CD14-positive monocyte (primary cell): ENCODE data around the gene BLOC1S4. TPM values are rescaled to one million over a fixed set of nuclear protein-coding genes. Genes with fewer than 3 reads are reported as not detected.

ENCODE experiments used
- DNase-seq, 3 donors: peaks; one replicate each; pipeline ENCODE4 v3.0.0-alpha.2; 2011 to 2022
- H2AFZ ChIP-seq: 2 replicates; pipeline ENCODE4 v1.6.0; 2012; ENCODE audit warnings: mild to moderate bottlenecking, low read depth, low read length, inconsistent platforms; ENCODE audit not compliant: insufficient read depth, poor library complexity, severe bottlenecking
- H3K27ac ChIP-seq, 2 donors: 1 replicate in 1 of 2; 2 replicates in 1 of 2; pipeline ENCODE4 v1.5.1; 2012 to 2013; ENCODE audit warnings: low read length in 2 of 2, control low read depth in 1 of 2, inconsistent platforms in 1 of 2, low read depth in 1 of 2, mild to moderate bottlenecking in 1 of 2
- H3K27me3 ChIP-seq, 2 donors: one replicate each; pipeline versions ENCODE4 v1.6.0 to v1.6.1; 2011 to 2013; ENCODE audit warnings: low read length in 2 of 2; ENCODE audit not compliant: control insufficient read depth in 2 of 2, insufficient read depth in 2 of 2
- H3K36me3 ChIP-seq, 2 donors: replicated peaks in 1 of 2; 1 replicate in 1 of 2; 2 replicates in 1 of 2; pipeline versions ENCODE4 v1.5.1 to v1.6.1; 2012 to 2013; ENCODE audit warnings: low read length in 2 of 2, control low read depth in 1 of 2, inconsistent platforms in 1 of 2, mild to moderate bottlenecking in 1 of 2; ENCODE audit not compliant: insufficient read depth in 2 of 2, control insufficient read depth in 1 of 2
- H3K4me1 ChIP-seq, 2 donors: 1 replicate in 1 of 2; 2 replicates in 1 of 2; pipeline versions ENCODE4 v1.5.1 to v1.6.1; 2012 to 2013; ENCODE audit warnings: low read length in 2 of 2, control low read depth in 1 of 2, inconsistent platforms in 1 of 2, mild to moderate bottlenecking in 1 of 2, moderate library complexity in 1 of 2; ENCODE audit not compliant: insufficient read depth in 2 of 2, control insufficient read depth in 1 of 2
- H3K4me2 ChIP-seq: replicated peaks from 2 replicates; pipeline ENCODE3; 2012; ENCODE audit warnings: low read length, moderate library complexity, mild to moderate bottlenecking; ENCODE audit not compliant: poor library complexity, severe bottlenecking; ENCODE audit errors: extremely low read depth
- H3K4me3 ChIP-seq, 3 experiments: fragments of 200-600 bp in 1 of 3; sonication (generic) in 1 of 3; replicated peaks in 1 of 3; 1 replicate in 2 of 3; 2 replicates in 1 of 3; pipeline ENCODE4 v1.5.1; 2011 to 2013; ENCODE audit warnings: low read length in 3 of 3, mild to moderate bottlenecking in 3 of 3, control low read depth in 2 of 3, low read depth in 2 of 3, inconsistent platforms in 1 of 3, moderate library complexity in 1 of 3
- H3K79me2 ChIP-seq: 2 replicates; pipeline ENCODE4 v1.6.0; 2012; ENCODE audit warnings: mild to moderate bottlenecking, control low read depth, inconsistent platforms, low read length, moderate library complexity; ENCODE audit not compliant: insufficient read depth
- H3K9ac ChIP-seq: 2 replicates; pipeline ENCODE4 v1.6.0; 2017; ENCODE audit warnings: low read length, mild to moderate bottlenecking; ENCODE audit not compliant: insufficient read depth, poor library complexity, severe bottlenecking
- H3K9me3 ChIP-seq, 2 donors: replicated peaks in 1 of 2; 1 replicate in 1 of 2; 2 replicates in 1 of 2; pipeline versions ENCODE4 v1.5.1 to v1.6.1; 2012 to 2013; ENCODE audit warnings: low read length in 2 of 2, control low read depth in 1 of 2; ENCODE audit not compliant: control insufficient read depth in 1 of 2, insufficient read depth in 1 of 2
- H4K20me1 ChIP-seq: 2 replicates; pipeline ENCODE4 v1.6.0; 2012; ENCODE audit warnings: mild to moderate bottlenecking, low read length, control low read depth, moderate library complexity; ENCODE audit not compliant: insufficient read depth
- H3K27ac Mint-ChIP-seq, 7 donors: one replicate each; pipeline ENCODE4 v1.8.0; 2020; ENCODE audit warnings: mild to moderate bottlenecking in 7 of 7, mixed read lengths in 7 of 7, moderate library complexity in 6 of 7, inconsistent platforms in 2 of 7
- H3K27me3 Mint-ChIP-seq, 3 donors: one replicate each; pipeline ENCODE4 v1.8.0; 2021 to 2022; ENCODE audit warnings: low read depth in 3 of 3, mild to moderate bottlenecking in 3 of 3, mixed read lengths in 3 of 3, moderate library complexity in 3 of 3, inconsistent platforms in 1 of 3
- H3K36me3 Mint-ChIP-seq, 2 donors: one replicate each; pipeline ENCODE4 v1.8.0; 2020; ENCODE audit warnings: mixed read lengths in 2 of 2, inconsistent platforms in 1 of 2, mild to moderate bottlenecking in 1 of 2
- H3K4me1 Mint-ChIP-seq: one replicate; pipeline ENCODE4 v1.8.0; 2020; ENCODE audit warnings: mild to moderate bottlenecking, mixed read lengths
- H3K4me3 Mint-ChIP-seq, 2 donors: one replicate each; pipeline ENCODE4 v1.8.0; 2020; ENCODE audit warnings: mild to moderate bottlenecking in 2 of 2, mixed read lengths in 2 of 2, moderate library complexity in 1 of 2
- H3K9me3 Mint-ChIP-seq, 7 donors: one replicate each; pipeline ENCODE4 v1.8.0; 2020 to 2022; ENCODE audit warnings: mixed read lengths in 7 of 7, mild to moderate bottlenecking in 6 of 7, moderate library complexity in 6 of 7, inconsistent platforms in 2 of 7
- WGBS: methylation state at CpG from one replicate; pipeline ENCODE4 v1.1.5; 2013; ENCODE audit warnings: missing lambda C conversion rate; ENCODE audit not compliant: insufficient coverage; 5-methylcytosine and 5-hydroxymethylcytosine counted together
- intact Hi-C, 2 donors: fragments of 100-400 bp; cut with micrococcal nuclease; formaldehyde crosslinking; loops; one replicate each; pipeline versions ENCODE4 v1.15.0 to v1.15.1; 2023
- polyA plus RNA-seq, 3 donors: library from polyadenylated mRNA; depleted of rRNA in 1 of 3; unstranded in 2 of 3; stranded (reverse) in 1 of 3; fragments of 300-500 nt in 2 of 3; fragments of >200 nt in 1 of 3; fragmentation: Illumina TruSeq in 2 of 3; gene quantifications; 1 replicate in 2 of 3; 2 replicates in 1 of 3; pipeline ENCODE4 v1.2.3, GENCODE V29; 2012 to 2021
- TF ChIP-seq, protein P1 (sequence below): fragments of 200-600 bp; IDR thresholded peaks from one replicate; pipeline ENCODE4 v1.8.0; 2022; ENCODE audit warnings: antibody characterized with exemption, mild to moderate bottlenecking

Gene BLOC1S4
- polyA plus RNA-seq, 3 donors, result 6.7 to 30.9 (median 20.1) TPM

DNA sequence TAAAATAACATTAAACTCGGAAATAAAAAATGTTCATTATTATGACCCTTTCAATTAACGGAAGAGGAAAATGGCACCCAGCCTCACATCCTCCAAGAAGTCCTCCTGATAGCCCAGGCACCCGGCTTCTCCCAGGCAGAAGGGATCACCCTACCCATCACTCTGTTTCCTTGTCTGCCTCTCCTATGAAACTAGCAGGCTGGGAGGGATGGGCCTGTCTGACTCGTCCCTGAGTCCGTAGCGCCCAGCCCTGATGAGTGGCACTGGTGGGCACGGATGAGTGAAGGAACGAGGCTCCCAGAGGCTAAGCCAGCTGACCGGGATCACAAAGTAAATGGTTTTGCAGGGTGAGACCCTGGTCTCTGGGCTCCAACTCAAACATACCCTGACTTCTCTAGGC lies 37.9 kb downstream of the BLOC1S4 start:
- Histone ChIP-seq H2AFZ (no peak overlapping the region), H3K27ac (no peak overlapping the region), H3K36me3 (no peaks in the 10 kb centered on the region), H4K20me1 (no peaks in the 10 kb centered on the region), H3K9me3 (no peaks in the 10 kb centered on the region), H3K4me3 (no peak overlapping the region), H3K79me2 (no peaks in the 10 kb centered on the region), H3K9ac (no peak overlapping the region), H3K4me2 (no peak overlapping the region), H3K27me3 (no peaks in the 10 kb centered on the region), H3K4me1 (peaks cover 20 to 23% of the 10 kb centered on the region in 2 donors)
- WGBS, result 50% methylated on average over 2 of the region's 9 CpGs
- no peak overlapping the region for H3K27ac Mint-ChIP-seq
- H3K4me1 Mint-ChIP-seq, result peaks cover 20% of the 10 kb centered on the region
- intact Hi-C loops, result no loop called here
- DNase-seq, result no peak
- no peaks in the 10 kb centered on the region for H3K36me3 Mint-ChIP-seq
- TF ChIP-seq, protein P1, sequence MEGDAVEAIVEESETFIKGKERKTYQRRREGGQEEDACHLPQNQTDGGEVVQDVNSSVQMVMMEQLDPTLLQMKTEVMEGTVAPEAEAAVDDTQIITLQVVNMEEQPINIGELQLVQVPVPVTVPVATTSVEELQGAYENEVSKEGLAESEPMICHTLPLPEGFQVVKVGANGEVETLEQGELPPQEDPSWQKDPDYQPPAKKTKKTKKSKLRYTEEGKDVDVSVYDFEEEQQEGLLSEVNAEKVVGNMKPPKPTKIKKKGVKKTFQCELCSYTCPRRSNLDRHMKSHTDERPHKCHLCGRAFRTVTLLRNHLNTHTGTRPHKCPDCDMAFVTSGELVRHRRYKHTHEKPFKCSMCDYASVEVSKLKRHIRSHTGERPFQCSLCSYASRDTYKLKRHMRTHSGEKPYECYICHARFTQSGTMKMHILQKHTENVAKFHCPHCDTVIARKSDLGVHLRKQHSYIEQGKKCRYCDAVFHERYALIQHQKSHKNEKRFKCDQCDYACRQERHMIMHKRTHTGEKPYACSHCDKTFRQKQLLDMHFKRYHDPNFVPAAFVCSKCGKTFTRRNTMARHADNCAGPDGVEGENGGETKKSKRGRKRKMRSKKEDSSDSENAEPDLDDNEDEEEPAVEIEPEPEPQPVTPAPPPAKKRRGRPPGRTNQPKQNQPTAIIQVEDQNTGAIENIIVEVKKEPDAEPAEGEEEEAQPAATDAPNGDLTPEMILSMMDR, result no peak
- H3K27me3 Mint-ChIP-seq, result peaks cover 0 to 4% (median 2%) of the 10 kb centered on the region in 3 donors
- no peak overlapping the region for H3K4me3 Mint-ChIP-seq
- no peaks in the 10 kb centered on the region for H3K9me3 Mint-ChIP-seq

DNA sequence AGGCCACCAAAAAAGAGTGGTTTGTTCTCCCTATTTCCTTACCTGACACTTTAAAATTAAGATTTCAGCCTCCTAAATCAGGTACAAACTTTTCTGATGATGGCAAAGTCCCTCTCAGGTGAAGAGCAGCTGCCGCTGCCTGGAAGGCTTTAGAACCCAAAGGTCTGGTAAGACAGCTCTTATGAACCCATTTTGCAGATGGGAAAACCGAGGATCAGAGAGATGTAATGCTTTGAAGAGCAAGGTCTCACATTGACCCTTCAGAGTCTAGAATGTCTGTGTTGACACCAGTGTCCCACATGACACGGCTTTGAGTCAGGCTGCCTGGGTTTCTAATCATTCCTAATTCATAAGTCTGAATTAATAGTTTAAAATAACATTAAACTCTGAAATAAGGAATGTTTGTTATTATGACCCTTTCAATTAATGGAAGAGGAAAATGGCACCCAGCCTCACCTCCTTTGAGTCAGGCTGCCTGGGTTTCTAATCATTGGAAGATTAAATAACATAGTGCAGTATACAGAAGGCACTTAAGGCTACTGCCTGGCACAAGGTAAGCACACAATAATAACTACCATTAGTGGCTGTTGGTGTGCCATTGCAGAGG lies 38.6 kb downstream of the BLOC1S4 start:
- no peak for DNase-seq
- Histone ChIP-seq H3K4me2 (no peak overlapping the region), H3K79me2 (no peaks in the 10 kb centered on the region), H2AFZ (no peak overlapping the region), H3K27me3 (no peaks in the 10 kb centered on the region), H3K9me3 (no peaks in the 10 kb centered on the region), H3K36me3 (no peaks in the 10 kb centered on the region), H3K4me3 (no peak overlapping the region), H4K20me1 (no peaks in the 10 kb centered on the region), H3K9ac (no peak overlapping the region), H3K4me1 (peaks cover 20 to 23% of the 10 kb centered on the region in 2 donors), H3K27ac (no peak overlapping the region)
- peaks cover 20% of the 10 kb centered on the region for H3K4me1 Mint-ChIP-seq
- H3K4me3 Mint-ChIP-seq, result no peak overlapping the region
- H3K27ac Mint-ChIP-seq, result no peak overlapping the region
- TF ChIP-seq, protein P1, result no peak
- intact Hi-C loops, result no loop called here
- 95% methylated on average over 2 of the region's 3 CpGs for WGBS
- H3K27me3 Mint-ChIP-seq, result peaks cover 0 to 4% (median 2%) of the 10 kb centered on the region in 3 donors
- no peaks in the 10 kb centered on the region for H3K36me3 Mint-ChIP-seq
- H3K9me3 Mint-ChIP-seq, result no peaks in the 10 kb centered on the region
